Measurements from ENCODE around the gene UBE2G1. TPM values are rescaled to one million over a fixed set of nuclear protein-coding genes. Genes with fewer than 3 reads are reported as not detected.

The UBE2G1 gene, protein sequence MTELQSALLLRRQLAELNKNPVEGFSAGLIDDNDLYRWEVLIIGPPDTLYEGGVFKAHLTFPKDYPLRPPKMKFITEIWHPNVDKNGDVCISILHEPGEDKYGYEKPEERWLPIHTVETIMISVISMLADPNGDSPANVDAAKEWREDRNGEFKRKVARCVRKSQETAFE
- total RNA-seq (2014; rRNA removed; shearing (Covaris generic)), result 36.7 and 39.2 TPM in 2 replicates

DNA sequence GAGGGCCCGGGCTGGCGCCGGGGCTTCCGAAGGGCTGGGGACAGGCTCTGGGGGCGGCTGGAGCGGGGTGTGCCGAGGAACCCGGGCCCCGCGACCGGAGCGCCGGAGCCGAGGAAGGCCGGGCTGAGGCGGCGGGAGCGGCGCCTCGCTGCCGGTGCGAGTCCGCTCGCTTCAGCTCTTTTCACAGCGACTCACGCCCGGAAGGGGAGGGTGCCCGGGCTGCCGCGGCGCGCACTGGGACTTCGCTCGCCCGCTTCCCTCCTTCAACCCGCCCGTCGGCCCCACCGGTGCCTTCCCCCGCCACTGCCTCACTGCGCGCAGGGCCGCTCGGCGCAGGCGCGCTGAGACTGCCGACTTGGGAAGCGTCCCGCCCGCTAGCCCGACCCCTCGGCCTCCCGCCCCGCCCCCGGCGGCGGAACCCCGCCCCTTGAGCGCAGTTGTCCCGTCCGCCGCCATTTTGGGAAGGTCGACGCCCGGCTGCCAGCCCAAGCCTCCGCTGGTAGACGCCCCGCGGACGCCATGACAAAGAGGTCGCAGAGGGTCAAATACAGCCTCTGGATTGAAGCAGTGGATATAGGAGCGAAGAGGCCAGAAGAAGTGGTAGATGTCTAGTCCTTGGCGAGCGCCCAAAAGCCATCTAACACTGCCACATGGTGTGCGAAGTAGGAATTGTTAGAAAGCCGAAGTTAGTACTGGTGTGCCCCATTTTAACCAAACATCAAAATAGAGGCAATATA lies at the start of gene UBE2G1:
Gene UBE2G1, minus strand, starts transcription at position 349 of the 737 bp plus-strand sequence. CDS start 359 bp downstream, outside the sequence.
- 0 out of 2 replicates have a peak, but pooled peaks cover 4% of the 10 kb centered on the region for H3K36me3 ChIP-seq
- peak within 1 kb of the TSS; percentile 94 for H3K4me3 ChIP-seq
- H3K4me1 ChIP-seq, result no peaks in the 10 kb centered on the region
- no peaks in the 10 kb centered on the region for H3K27me3 ChIP-seq
- peak; percentile 96 to 97 for DNase-seq
- H3K27ac ChIP-seq, result peak within 1 kb of the TSS; percentile 56
- no peaks in the 10 kb centered on the region for H3K9me3 ChIP-seq (replicated peaks)

DNA sequence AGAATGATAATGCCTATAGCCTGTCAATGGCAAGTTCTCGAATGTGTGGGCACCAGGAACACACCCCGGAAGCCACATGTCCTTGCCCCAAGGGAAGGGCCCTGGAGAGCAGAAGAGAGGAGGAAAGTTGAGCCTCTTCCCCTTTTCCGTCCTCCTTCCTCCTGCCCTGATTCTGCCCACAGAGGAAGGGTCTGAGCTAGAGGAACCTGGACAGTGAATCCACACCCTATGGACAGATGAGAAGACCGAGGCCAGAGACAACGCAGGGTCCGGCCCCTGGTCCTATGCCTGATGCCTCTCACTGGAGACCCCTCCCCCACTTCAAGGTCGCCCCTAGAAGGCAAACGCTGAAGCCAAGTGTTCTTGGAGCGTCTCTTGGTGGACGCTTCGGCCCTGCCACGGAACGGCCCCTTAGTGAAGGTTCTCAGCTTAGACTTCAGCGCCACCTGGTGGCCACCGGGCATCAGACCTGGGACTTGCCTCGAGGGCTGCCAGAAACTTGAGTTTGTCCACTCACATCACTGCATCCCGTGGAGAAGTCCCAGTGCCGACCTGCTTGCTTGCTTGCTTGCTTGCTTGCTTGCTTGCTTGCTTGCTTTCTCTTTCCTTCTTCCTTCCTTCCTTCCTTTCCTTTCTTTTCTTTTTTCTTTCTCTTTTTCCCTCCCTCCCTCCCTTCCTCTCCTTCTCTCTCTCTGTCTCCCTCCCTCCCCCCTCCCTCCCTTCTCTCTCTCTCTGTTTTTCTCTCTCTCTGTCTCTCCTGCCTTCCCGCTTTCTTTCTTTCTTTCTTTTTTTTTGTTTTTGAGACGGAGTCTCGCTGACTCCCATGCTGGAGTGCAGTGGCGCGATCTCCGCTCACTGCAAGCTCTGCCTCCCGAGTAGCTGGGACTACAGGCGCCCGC lies 46.7 kb upstream of the UBE2G1 start:
- Histone ChIP-seq H3K27me3 (no peaks in the 10 kb centered on the region), H3K36me3 (no peaks in the 10 kb centered on the region), H3K4me3 (no peak overlapping the region), H3K4me1 (no peaks in the 10 kb centered on the region), H3K9me3 (replicated peaks) (no peaks in the 10 kb centered on the region), H3K27ac (no peak overlapping the region)
- peak; percentile 81 to 88 for DNase-seq

DNA sequence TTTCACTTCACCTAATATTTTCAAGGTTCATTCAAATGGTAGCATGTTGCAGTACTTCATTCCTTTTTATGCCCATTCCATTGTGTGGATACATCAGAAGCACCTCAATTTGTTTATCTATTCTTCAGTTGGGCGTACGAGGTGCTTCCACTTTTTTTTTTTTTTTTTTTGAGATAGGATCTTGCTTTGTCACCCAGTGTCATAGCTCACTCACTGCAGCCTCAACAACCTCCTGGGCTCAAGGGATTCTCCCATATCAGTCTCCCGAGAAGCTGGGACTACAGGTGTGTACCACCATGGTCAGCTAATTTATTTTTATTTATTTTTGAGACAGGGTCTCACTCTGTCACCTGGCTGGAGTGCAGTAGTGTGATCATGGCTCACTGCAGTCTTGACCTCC lies 44.7 kb upstream of the UBE2G1 start:
- H3K27me3 ChIP-seq, result no peaks in the 10 kb centered on the region
- H3K27ac ChIP-seq, result no peak overlapping the region
- no peaks in the 10 kb centered on the region for H3K4me1 ChIP-seq
- H3K9me3 ChIP-seq (replicated peaks), result no peaks in the 10 kb centered on the region
- H3K4me3 ChIP-seq, result no peak overlapping the region
- no peak for DNase-seq
- no peaks in the 10 kb centered on the region for H3K36me3 ChIP-seq

- H3K27me3 ChIP-seq, result no peaks in the 10 kb centered on the region
- H3K27ac ChIP-seq, result no peak overlapping the region
- H3K4me3 ChIP-seq, result no peak overlapping the region
- H3K4me1 ChIP-seq, result no peaks in the 10 kb centered on the region
- H3K36me3 ChIP-seq, result no peaks in the 10 kb centered on the region
- DNase-seq, result no peak
- no peaks in the 10 kb centered on the region for H3K9me3 ChIP-seq (replicated peaks)
These were observed 43.2 kb upstream of the UBE2G1 start for GRCh38 chr17:4409659-4410058.

DNA sequence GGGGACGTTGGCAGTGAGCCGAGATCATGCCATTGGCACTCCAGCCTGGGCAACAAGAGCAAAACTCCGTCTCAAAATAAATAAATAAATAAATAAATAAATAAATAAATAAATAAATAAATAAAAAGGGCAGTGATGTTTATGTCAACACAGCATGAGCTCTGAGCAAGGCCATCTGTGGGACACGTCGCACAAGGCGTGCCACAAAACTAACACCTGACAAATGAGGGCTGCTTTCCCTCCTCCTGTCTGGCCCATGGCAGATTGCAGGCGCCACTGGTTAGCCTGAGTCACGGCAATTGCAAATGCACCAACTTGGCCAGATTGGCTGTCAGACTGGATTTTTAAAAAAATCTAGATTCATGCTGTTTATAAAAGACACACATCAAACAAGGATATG lies 41.4 kb upstream of the UBE2G1 start:
- Histone ChIP-seq H3K9me3 (replicated peaks) (no peaks in the 10 kb centered on the region), H3K36me3 (no peaks in the 10 kb centered on the region), H3K4me1 (no peaks in the 10 kb centered on the region), H3K27ac (no peak overlapping the region), H3K27me3 (no peaks in the 10 kb centered on the region), H3K4me3 (no peak overlapping the region)
- no peak for DNase-seq

- Histone ChIP-seq H3K4me1 (no peaks in the 10 kb centered on the region), H3K9me3 (replicated peaks) (no peaks in the 10 kb centered on the region), H3K36me3 (no peaks in the 10 kb centered on the region), H3K27me3 (no peaks in the 10 kb centered on the region), H3K27ac (no peak overlapping the region), H3K4me3 (no peak overlapping the region)
- DNase-seq, result peak in 1 of 2 experiments; percentile 29
These were observed 40.7 kb upstream of the UBE2G1 start for GRCh38 chr17:4407216-4407615.

GRCh38 chr17:4406386-4406785 lies 39.9 kb upstream of the UBE2G1 start:
- H3K27me3 ChIP-seq, result no peaks in the 10 kb centered on the region
- no peak for DNase-seq
- no peaks in the 10 kb centered on the region for H3K9me3 ChIP-seq (replicated peaks)
- H3K4me3 ChIP-seq, result no peak overlapping the region
- no peaks in the 10 kb centered on the region for H3K36me3 ChIP-seq
- no peak overlapping the region for H3K27ac ChIP-seq
- H3K4me1 ChIP-seq, result no peaks in the 10 kb centered on the region

DNA sequence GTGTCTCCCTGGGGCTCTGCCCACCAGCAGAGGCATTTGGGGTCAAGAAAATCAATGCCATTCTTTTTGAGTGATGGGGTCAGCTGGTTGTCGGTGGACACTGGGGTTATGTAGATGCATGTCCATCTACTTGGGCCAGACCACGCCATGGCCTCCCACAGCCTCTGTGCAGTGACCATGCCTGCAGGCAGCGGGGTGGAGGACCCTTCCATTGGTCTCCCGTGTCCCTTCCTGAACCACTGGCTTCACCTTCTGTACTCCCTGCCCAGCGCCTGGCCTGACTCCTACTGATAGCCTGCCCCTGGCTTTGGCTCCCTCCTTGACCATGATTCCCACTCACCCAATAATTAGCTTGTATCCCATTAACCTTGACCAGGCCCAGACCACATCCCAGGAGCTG lies 39.2 kb upstream of the UBE2G1 start:
- no peak overlapping the region for H3K4me3 ChIP-seq
- H3K36me3 ChIP-seq, result no peaks in the 10 kb centered on the region
- H3K27me3 ChIP-seq, result no peaks in the 10 kb centered on the region
- no peaks in the 10 kb centered on the region for H3K9me3 ChIP-seq (replicated peaks)
- H3K27ac ChIP-seq, result no peak overlapping the region
- H3K4me1 ChIP-seq, result no peaks in the 10 kb centered on the region
- DNase-seq, result no peak

- Histone ChIP-seq H3K4me1 (no peaks in the 10 kb centered on the region), H3K4me3 (no peak overlapping the region), H3K36me3 (no peaks in the 10 kb centered on the region), H3K27ac (no peak overlapping the region), H3K27me3 (no peaks in the 10 kb centered on the region), H3K9me3 (replicated peaks) (no peaks in the 10 kb centered on the region)
- DNase-seq, result no peak
These were observed 38.7 kb upstream of the UBE2G1 start for GRCh38 chr17:4405038-4405669.

GRCh38 chr17:4397840-4398239 lies 31.4 kb upstream of the UBE2G1 start:
- H3K27ac ChIP-seq, result no peak overlapping the region
- H3K9me3 ChIP-seq (replicated peaks), result no peaks in the 10 kb centered on the region
- H3K4me3 ChIP-seq, result no peak overlapping the region
- H3K4me1 ChIP-seq, result no peaks in the 10 kb centered on the region
- H3K36me3 ChIP-seq, result no peaks in the 10 kb centered on the region
- no peak for DNase-seq
- no peaks in the 10 kb centered on the region for H3K27me3 ChIP-seq

- no peak overlapping the region for H3K27ac ChIP-seq
- no peaks in the 10 kb centered on the region for H3K27me3 ChIP-seq
- no peaks in the 10 kb centered on the region for H3K36me3 ChIP-seq
These were observed 28.6 kb upstream of the UBE2G1 start for GRCh38 chr17:4395111-4395478.

DNA sequence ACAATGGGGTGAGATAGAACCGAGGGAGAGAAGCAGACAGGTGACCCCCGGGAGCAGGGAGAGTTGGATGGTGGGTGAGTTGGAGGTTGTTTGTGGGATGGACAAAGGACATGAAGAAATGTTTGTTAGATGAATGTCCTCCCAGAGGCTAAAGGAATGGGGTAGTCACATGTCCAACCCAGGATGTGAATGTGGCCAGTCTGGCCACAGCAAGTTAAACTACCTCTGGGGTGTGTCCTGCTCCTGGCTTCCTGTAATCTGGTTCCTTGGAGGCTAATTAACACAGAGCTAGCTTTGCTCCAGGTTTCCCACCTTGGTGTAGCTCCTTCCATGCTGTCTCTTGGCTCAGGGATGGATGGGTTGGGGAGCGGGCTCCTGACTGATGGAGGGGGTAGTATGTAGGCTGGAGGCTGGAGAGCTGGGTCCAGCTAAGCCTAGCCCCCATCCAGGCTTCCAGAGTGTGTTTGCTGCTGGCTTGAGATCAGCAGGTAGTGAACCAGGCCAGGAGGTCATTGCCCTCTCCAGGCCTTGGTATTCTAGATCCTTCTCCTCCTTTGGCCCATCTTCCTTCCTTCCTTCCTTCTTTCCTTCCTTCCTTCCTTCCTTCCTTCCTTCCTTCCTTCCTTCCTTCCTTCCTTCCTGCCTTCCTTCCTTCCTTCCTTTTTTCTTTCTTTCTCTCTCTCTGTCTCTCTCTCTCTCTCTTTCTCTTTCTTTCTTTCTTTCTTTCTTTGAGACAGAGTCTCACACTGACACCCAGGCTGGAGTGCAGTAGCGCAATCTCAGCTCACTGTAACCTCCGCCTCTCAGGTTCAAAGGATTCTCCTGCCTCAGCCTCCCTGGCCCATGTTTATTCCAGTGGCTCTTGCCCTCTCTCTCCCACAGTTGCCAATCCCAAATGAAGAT lies 28.0 kb upstream of the UBE2G1 start:
- no peaks in the 10 kb centered on the region for H3K27me3 ChIP-seq
- H3K27ac ChIP-seq, result no peak overlapping the region
- DNase-seq, result no peak
- H3K36me3 ChIP-seq, result no peaks in the 10 kb centered on the region
- no peaks in the 10 kb centered on the region for H3K9me3 ChIP-seq (replicated peaks)
- no peaks in the 10 kb centered on the region for H3K4me1 ChIP-seq
- H3K4me3 ChIP-seq, result no peak overlapping the region

More at GRCh38 chr17:4395111-4395478, 28.6 kb upstream of the UBE2G1 start:
- no peaks in the 10 kb centered on the region for H3K4me1 ChIP-seq
- H3K4me3 ChIP-seq, result no peak overlapping the region
- no peak for DNase-seq
- no peaks in the 10 kb centered on the region for H3K9me3 ChIP-seq (replicated peaks)

DNA sequence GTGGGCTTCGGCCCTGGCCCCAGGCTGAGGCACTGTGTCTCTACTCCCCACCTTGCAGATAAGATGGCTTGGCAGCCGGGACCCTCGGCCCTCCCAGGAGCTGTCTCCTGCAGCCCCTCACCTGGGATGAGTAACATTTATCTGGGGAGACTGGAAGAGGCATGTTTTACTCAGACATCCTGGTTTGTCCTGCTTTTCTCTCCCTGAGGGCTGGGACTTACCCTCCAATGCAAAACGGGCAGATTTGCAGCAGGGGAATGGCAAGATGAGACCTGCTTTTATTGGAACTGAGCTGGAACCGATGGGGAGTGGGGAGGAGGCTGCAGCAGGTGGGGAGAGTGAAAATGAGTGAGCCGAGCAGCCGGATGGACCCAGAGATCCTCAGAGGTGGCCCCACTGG lies 27.3 kb upstream of the UBE2G1 start:
- no peaks in the 10 kb centered on the region for H3K4me1 ChIP-seq
- H3K27me3 ChIP-seq, result no peaks in the 10 kb centered on the region
- no peaks in the 10 kb centered on the region for H3K9me3 ChIP-seq (replicated peaks)
- DNase-seq, result no peak
- no peak overlapping the region for H3K4me3 ChIP-seq
- no peaks in the 10 kb centered on the region for H3K36me3 ChIP-seq
- no peak overlapping the region for H3K27ac ChIP-seq

GRCh38 chr17:4389079-4389478 lies 22.6 kb upstream of the UBE2G1 start:
- Histone ChIP-seq H3K27me3 (no peaks in the 10 kb centered on the region), H3K4me3 (no peak overlapping the region)

More at GRCh38 chr17:4389079-4389478, 22.6 kb upstream of the UBE2G1 start:
- no peak for DNase-seq
- Histone ChIP-seq H3K4me1 (no peaks in the 10 kb centered on the region), H3K36me3 (no peaks in the 10 kb centered on the region), H3K9me3 (replicated peaks) (no peaks in the 10 kb centered on the region), H3K27ac (no peak overlapping the region)
